HG03442 (cell line): ENCODE measurements around the gene YWHAQ.
"Not testable (repeated sequence)": the region's sequence is repeated elsewhere in the genome, so short reads cannot be mapped to it uniquely, and the experiment has no call there.

Experiments used
- ATAC-seq: cut with Tn5 transposase; IDR thresholded peaks from one replicate; pipeline ENCODE4 v1.9.1; 2021; ENCODE audit warnings: mild to moderate bottlenecking, moderate library complexity; ENCODE audit not compliant: unreplicated experiment

The YWHAQ gene

DNA sequence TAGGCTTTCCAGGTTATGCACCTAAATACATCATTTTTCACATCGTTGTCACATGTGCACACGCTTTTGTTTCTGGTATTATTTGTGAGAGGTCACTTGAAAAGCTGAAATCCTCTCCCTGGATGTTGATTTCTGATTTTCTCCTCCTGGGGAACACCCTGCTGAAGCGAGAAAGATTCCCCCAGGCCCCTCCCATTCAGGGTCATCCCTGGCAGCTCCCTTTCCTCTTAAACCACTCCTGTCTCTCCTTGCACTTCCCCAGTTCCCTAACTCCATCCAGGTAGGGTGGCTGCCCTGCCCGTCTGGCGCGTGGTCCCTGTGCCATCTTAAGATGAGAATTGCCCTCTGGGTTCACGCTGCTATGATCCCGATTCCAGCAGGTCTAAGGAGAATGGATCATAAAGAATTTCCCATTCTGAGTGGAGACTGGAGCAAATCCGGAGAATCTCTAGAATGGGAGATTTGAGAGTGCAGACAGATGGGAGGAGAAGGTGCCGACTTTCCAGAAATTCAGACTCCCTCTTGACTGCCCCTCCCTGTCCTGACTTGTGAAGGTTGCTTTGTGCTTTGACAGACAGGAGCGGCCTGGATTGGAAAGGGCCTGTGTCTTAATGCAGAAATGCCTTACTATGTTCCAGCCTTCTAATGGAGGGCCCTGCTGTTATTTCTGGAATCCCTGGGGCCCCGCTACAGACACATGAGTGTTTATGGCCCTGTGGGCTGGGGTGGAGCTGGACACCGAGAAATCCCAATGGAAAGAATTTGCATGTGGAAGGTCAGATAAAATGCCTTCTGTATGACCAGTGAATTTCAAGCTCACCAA, 1.3 kb upstream of the YWHAQ start:
- ATAC-seq: no peak

- no peak for ATAC-seq
Measured at GRCh38 chr2:9631553-9631819, 689 bp upstream of the YWHAQ start.

DNA sequence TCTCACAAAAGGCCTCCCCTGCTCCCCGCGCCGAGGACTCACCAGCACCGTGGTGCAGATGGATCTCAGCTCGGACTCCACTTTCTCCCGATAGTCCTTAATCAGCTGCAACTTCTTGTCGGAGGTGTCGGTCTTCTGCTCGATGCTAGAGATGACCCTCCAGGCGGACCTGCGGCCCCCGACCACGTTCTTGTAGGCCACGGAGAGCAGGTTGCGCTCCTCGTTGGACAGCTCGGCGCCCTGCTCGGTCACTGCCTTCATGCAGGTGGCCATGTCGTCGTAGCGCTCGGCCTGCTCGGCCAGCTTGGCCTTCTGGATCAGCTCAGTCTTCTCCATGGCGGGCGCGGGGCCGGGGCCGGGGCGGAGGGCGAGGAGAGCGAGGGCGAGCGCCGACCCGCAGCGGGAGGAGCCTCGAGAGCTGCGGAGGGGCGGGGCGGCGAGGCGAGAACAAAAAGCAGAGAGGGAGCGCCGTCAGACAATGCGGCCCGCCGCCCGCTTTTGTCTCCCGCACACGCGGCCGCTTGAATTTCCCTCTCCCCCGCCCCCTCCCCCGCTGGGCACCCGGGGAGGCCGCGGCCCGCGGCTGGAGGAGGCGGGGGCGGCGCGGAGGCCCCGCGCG, 571 bp downstream of the YWHAQ start:
- peak; percentile 39 for ATAC-seq

GRCh38 chr2:9629222-9630116, 1.3 kb downstream of the YWHAQ start:
- ATAC-seq: no peak

GRCh38 chr2:9627310-9627709, 3.5 kb downstream of the YWHAQ start:
- no peak for ATAC-seq

DNA sequence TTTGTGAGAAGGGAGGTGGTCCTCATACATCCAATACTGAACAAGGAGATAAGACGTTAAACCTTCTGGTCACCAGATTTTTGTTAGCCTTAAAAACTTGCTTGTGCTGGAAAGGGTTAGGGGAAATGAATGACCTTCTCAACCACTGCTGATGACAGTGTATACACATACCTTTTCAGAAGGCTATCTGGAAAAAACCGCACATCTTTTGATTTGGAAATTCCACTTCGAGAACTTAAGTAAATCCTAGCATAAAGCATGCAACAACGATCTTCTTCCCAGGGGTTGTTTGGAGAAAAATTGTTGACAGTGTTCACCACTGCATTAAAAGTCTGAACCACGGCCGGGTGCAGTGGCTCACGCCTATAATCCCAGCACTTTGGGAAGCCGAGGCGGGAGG, 7.6 kb downstream of the YWHAQ start:
- ATAC-seq: no peak

DNA sequence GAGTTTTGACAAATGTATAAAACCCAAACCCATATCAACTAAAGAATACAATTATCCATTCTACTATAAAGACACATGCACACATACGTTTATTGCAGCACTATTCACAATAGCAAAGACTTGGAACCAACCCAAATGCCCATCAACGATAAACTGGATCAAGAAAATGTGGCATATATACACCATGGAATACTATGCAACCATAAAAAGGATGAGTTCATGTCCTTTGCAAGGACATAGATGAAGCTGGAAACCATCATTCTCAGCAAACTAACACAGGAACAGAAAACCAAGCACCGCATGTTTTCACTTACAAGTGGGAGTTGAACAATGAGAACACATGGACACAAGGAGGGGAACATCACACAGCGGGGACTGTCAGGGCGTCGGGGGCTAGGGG, 9.1 kb downstream of the YWHAQ start:
- not testable (repeated sequence) for ATAC-seq

GRCh38 chr2:9618410-9618809, 12.4 kb downstream of the YWHAQ start:
- ATAC-seq: no peak

DNA sequence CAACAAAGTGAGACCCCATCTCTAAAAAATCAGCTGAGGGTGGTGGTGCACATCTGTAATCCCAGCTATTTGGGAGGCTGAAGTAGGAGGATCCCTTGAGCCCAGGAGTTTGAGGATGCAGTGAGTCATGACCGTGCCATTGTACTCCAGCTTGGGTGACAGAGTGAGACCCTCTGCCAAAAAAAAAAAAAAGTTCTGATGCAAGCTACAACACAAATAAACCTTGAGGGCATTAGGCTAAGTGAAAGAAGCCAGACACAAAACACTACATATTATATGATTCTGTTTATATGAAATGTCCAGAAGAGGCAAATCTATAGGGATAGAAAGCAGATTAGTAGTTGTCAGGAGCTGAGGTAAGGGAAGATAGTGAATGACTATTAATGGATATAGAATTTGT, 13.0 kb downstream of the YWHAQ start:
- ATAC-seq: no peak

- no peak for ATAC-seq
Measured at GRCh38 chr2:9617296-9617695, 13.5 kb downstream of the YWHAQ start.

GRCh38 chr2:9614562-9614961, 16.2 kb downstream of the YWHAQ start:
- ATAC-seq: no peak

- no peak for ATAC-seq
Measured at GRCh38 chr2:9613291-9613690, 17.5 kb downstream of the YWHAQ start.

GRCh38 chr2:9611549-9611912, 19.3 kb downstream of the YWHAQ start:
- ATAC-seq: not testable (repeated sequence)

- ATAC-seq: no peak
Measured at GRCh38 chr2:9610781-9611548, 19.8 kb downstream of the YWHAQ start.

DNA sequence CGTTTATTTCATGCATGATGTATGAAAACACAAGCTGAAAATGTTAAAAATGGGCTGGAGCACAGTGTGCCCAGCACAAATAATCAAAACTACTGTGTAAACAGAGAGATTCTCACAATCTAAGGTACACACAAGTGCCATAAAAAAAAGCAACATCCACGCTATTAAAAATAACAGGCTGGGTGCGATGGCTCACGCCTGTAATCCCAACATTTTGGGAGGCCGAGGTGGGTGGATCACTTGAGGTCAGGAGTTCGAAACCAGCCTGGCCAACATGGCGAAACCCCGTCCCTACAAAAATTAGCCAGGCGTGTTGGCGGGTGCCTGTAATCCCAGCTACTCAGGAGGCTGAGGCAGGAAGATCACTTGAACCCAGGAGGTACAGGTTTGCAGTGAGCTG, 22.3 kb downstream of the YWHAQ start:
- ATAC-seq: not testable (repeated sequence)

- ATAC-seq: no peak
Measured at GRCh38 chr2:9602412-9602811, 28.4 kb downstream of the YWHAQ start.

- no peak for ATAC-seq
Measured at GRCh38 chr2:9601397-9601796, 29.4 kb downstream of the YWHAQ start.

DNA sequence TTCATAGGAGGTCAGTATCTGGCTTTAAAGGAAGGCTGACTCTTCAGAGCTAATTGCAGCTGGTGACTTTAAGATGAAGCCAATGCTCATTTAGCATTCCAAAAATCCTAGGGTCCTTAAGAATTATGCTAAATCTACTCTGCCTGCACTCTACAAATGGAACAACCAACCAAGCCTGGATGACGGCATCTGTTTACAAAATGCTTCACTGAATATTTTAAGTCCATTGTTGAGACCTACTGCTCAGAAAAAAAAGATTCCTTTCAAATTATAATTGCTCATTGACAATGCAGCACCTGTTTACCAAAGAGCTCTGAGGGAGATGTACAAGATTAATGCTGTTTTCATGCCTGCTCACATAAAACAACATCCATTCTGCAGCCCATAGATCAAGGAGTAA, 31.4 kb downstream of the YWHAQ start:
- no peak for ATAC-seq

DNA sequence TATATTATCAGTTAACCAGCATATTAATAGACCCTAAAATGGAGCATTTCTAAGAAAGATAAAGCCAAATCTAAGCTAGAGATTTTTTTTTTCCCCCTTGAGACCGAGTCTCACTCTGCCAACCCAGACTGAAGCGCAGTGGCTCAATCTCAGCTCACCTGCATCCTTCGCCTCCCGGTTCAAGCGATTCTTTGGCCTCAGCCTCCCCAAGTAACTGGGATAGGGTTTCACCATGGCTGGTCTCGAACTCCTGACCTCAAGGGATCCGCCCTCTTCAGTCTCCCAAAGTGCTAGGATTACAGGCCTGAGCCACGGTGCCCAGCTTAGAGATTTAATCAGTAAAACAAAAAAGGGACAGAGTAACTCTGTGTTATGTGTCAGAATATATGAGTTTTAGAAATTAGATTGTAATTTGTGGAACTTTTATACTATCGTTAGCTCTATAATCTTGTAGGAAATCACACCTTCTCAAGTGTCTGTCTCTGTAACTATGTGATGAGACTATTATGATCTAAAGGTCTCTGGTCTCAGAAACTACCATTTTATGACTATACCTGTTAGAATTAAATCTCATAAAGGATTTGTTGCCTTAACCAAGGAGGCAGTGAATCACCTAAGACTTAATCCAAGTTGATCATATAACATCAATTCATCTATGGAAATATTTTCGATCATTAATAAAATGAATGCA, 34.0 kb downstream of the YWHAQ start:
- ATAC-seq: no peak

DNA sequence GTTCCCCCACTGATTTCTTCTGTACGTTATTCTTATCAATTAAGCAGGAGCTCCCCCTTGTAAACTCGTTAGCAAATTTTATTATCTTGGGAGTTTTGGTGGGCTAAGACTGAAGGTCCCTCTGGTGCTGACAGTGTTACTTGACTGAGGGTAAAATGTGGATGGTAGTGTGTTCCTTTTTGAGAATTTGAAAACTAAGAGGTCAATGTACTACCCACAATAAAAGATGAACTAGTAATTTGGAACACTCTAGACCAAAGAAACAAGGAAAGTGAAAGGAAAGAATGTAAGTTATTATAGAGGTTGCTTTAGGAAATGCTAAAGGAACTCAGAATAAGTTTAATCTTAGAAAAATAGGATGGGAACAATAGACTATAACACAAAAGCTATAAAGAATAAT, 35.1 kb downstream of the YWHAQ start:
- no peak for ATAC-seq

DNA sequence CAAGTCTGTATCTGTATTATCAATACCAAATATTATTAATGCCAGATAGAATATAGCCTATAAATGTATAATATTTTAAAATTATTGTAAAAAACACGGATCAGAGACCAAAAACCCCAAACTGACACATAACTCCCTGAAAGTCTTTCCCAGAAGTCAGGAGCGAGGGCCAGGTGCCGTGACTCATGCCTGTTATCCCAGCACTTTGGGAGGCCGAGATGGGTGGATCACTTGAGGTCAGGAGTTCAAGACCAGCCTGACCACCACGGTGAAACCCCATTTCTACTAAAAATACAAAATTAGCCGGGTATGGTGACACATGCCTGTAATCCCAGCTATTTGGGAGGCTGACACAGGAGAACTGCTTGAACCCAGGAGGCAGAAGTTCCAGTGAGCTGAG, 35.5 kb downstream of the YWHAQ start:
- ATAC-seq: not testable (repeated sequence)
